ENCODE data around the gene GPR176.
A peak's percentile ranks its signal among the peaks of the same experiment; 100 is the strongest.
"Not testable (repeated sequence)": the region's sequence is repeated elsewhere in the genome, so short reads cannot be mapped to it uniquely, and the experiment has no call there.

The GPR176 gene

DNA sequence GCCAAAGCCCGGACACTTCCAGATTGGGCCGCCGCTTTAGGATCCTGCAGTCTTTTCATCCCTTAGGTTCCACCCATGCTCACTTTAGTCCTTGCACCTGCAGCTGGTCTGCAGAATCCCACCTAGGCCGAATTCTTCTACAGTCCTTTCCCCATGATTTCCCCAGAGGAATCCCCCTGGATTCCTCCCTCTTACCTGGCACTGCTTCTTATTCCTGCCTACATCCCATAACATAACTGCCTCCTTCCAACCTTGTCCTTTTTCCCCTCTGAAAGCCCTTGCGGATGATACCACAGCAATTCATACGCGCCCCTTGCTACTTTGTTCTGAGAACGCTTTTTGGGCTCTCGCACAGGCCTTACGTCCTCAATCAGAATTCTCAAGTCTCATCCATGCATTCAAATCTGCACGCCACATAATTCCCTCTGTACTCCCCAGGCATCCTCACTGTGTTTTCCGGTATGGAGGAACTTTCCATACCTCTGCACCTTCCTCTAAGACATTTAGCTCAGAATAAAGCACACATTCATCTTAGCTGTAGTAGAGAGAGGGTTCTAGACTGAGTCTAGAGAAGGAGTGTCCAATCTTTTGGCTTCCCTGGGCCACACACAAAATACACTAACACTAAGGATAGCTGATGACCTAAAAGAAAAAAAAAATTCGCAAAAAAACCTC is 14.5 kb upstream of the GPR176 start:
- DNase-seq: no peak

DNA sequence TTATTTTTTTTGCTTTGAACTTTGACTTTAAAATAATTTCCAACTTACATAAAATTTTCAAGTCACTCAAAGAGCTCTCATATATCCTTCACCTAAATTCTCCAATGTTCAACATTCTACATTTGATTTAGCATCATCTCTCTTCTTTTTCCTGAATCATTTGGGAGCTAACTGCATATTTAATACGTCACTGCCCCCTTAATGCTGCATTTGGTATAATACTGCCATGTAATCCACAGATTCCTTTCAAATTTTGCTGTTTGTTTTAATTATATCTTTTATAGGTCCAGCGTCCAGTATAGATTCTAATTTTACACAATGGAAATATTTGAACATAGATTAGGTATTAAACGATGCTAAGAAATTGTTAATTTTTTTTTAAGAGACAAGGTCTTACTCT is 11.5 kb upstream of the GPR176 start:
- DNase-seq: no peak

DNA sequence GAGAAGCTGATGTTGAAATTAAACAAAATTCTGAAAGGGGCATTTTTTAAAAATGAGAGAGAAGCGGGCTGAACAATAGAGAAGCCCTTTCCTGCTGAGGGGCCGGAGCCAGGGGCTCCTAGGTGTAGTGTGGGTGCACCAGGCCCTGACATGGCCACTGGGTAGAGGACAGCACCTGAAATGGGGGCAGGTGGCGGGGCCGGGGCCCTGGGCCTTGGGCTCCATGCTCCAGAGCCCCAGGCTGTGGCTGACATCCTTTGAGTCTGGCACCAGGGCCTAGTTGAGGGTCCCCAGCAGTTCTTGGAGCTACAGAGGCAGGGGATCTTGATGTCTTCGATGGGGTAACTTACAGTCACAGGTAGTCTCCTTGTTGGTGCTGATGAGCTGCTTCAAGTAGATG is 6.5 kb upstream of the GPR176 start:
- no peak for DNase-seq

DNA sequence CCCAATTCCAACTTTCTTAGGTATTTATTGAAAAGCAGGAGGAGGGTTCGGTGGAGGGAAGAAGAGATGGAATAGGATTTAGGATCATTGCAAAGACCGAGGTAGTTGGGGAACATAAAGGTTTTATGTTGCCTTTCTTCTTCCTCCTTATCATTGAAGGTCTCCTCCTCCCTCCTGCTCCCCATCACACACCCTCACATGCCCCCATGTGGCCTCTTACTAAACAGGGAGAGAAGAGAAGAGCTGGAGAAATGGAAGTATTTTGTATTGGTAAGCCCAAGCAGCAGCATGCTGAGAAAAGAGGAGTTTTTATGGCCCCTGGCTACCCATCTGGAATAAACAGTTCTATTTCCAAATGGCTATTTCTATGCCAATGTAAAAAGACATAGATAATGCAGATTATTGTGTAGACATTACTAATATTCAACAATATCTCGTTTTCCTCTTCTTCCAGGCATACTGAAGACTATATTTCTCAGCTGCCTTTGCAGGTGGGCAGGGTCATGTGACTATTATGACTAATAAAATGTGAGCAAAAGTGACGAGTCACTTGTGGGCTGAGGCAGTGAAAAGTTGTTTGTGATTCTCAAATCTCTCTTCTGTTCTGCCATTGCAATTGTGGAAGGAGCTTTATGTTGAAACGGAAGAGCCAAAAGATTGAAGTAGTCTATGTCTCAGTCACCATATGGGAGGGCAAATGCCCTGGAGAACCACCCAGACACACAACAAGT is 5.2 kb upstream of the GPR176 start:
- no peak for DNase-seq

DNA sequence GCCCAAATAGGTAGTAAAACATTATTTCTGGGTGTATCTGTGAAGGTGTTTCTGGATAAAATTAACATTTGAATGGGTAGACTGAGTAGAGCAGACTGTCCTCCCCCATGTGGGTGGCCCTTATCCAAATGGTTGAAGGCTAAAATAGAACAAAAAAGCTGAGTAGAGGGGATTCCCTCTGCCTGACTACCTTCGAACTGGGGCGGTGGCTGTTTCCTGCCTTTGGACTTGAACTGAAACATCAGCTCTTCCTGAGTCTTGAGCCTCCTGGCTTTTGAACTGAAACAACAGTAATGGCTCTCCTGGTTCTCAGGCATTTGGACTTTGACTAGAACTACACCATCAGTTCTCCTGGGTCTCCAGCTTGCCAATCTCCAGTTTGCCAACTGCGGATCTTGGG is 4.4 kb upstream of the GPR176 start:
- DNase-seq: no peak

DNA sequence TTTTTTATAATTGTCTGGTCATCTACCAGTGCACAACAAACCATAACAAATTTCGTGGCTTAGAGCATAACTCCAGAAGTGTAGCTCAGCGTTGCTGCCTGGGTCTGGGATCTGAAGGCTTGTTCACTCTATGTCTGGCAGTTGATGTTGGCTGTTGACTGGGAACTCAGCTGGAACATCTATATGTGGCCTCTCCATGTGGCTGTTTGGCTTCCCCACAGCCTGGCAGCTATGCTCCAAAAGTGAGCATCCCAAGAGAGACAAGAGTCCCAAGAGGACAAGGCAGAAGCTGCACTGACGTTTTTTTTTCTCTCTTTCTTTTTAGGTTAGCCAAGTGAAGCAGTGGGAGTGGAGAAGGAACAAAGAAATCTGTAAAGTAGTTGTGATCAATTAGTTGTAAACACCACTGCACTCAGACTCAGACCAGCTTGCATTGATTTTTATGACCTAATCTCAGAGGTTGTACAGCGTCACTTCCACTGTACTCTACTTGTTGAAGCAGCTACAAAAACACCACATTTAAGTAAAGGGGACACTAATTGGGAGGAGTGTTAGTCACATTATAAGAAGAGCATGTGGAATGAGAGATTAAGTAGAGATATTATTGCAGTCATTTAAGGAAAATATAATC is 2.5 kb upstream of the GPR176 start:
- no peak for DNase-seq

DNA sequence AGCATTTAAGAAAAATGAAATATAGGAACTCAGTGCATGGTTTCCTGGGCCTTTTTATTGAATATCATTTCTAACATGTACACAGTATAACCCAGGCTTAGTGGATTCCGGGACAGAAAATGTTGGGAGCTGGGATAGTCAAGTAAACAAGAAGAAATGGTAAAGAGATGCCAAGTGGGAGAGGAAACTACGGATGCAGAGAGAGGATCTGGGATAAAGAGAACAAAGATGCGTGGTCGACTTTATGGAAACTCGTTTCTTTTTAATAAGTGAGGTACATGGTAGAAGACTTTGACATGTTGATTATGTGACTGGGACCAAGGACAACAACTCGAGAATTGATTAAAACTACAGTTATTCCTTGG is 1.2 kb upstream of the GPR176 start:
- DNase-seq: no peak

DNA sequence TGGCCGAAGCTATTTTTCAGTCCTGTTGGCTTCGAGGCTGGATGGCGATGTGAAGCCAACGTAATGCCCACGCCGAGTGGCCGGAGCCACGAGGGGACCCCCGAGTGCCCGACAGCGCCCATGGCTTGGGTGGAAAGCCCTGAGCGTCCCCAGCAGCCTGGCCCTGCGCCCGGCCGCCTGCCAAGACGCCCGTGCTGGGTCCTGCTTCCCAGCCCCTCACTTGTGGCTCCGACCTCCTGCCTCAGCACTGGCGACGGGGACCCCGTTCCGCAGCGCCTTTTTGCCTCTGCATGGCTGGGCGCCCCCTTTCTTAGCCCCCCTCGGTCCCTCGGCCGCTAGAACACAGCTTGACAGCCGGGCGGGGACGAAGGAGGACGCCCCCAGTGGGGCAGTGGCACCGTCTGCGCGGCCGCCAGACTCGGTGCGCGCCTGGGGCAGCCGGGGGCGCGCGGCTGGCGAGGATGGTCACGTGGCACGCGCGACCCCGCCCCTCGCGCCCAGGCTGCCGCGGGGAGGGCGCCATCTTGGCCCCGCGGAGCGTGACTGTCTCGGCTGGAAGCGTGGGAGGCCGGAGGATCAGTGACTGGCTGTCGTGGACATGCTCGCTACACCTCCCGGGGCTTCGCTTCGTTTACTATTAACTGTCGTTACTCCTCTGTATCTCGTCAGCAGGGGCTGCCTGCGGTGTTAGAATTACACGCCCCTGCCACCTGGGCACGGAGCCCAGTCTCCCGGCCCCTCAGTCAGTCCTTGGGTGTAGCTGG is 626 bp upstream of the GPR176 start:
- DNase-seq: peak; percentile 63

DNA sequence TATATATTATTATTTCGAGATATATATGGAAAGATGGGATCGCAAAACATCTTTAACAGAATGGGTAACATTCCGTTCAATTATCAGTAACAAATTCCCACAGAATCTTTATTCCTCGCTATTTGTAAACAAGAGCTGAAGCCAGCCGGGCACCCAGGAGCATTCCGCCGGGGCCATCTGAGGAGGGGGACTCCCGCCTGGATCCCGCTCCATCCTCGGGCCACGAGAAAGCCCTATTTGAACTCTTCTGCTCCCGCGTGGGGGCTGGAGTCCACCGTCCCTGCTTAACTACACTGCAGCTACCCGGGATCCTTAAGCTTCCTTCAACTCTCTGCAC is 687 bp downstream of the GPR176 start:
- DNase-seq: no peak

DNA sequence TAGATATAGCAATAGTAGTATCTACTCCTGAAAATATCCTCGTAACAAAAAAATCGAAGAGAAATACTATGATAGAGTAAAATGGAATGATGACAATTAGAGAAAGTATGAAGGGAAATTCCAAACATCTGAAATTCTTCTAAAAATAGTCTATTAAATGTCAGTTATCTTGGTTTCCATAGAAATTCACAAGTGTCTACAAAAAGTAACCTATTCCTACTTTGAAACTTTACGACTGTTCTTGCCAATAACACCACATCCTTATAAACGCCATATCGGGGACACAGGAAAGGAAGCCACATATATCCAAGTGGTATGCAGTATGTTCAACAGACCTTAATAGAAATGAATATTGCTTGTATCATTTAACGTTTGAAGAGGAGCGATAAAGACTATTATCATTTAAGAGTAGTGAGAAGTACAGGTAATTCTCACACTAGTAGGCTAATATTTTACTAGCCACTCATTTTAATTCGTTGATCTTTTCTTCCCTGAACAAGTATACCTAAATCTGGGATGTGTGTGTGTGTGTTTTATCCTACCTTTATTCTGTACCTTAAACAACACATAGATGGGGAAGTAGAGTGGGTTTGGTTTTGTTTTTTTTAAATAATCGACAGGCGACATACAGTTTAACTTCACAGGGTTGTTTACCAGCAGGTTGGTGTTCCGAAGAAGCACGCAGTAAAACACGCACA is 1.2 kb downstream of the GPR176 start:
- DNase-seq: no peak

DNA sequence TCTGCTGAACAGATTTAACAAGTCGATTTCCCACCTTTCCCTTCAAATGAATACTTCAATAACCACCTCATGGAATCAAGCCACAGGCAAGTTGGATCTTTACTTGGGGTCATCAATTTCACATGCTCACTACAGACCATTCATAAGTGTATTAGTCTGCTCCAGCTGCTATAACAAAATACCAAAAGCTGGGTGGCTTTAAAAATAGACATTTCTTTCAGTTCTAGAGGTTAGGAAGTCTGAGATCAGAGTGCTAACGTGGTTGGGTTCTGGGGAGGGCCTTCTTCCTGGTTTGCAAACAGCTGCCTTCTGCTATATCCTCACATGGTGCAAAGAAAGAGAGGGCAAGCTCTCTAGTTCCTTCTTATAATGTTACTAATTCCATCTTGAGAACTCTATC is 5.1 kb downstream of the GPR176 start:
- DNase-seq: no peak

DNA sequence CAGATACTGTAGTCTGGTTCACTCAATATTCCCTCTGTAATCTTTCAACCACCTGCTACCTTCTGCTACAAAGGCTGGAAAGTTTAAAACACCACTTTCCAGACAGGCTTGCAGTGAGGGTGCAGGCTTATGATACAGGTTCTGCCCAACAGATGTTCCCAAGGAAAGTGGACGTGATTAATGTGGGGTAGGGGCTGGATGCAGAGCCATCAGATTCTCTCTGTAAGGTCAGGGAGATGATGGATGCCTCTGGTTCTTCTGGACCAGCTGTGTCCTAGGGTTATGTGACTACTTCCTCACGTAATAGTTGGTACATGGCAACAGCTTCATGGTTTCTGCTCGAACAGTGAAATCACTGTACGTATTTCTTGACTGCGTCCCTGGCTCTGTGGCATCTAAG is 11.1 kb downstream of the GPR176 start:
- no peak for DNase-seq

DNA sequence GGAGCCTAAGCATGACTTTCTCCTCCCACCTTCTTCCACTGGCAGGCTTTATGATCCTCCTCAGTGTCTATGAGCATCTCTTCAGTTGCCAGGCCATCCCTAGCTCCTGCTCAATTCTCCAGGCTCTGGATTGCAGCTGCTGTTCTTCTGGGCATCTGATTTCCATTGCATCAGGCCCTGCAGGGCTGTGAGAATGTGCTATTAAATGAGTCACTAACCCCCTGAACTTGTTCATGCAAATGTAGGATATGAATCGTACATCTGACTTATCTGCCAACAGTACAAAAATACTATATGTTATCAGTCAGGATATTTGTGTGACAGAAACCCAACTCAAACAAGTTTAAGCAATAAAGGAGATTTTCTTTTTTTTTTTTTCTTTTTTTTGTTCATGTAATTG is 11.9 kb downstream of the GPR176 start:
- DNase-seq: no peak

DNA sequence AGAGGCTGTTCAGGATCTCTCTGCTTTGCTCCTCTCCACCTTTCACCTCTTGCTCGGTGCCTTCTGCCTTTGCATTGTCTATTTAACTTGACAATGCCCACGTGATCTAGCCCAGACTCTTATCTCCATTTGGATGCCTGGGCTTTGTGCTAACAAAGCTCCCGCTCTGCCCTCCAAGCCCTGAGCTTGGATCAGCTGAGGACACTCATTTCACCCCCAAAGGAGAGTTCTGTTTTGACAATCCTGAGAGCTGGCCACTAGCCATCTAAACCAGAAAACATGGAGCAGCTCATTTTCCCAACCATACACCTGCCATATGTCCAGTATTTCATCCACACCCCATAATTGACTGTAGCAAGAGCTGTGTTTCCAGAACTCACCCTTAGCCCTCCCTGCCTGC is 12.8 kb downstream of the GPR176 start:
- no peak for DNase-seq

DNA sequence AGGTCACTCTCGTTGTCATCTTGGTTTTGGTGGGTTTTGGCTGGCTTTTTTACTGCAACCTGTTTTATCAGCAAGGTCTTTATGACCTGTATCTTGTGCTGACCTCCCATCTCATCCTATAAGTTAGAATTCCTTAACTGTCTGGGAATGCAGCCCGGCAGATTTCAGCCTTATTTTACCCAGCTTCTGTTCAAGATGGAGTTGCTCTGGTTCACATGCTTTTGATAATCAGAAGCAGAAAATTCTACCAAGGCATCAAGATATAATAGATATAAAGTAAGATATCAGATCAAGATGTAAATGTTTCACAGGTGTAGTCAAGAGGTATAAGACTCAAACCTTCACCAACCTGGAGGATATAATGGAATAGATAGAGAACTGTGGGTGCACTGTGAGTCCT is 16.0 kb downstream of the GPR176 start:
- DNase-seq: no peak

DNA sequence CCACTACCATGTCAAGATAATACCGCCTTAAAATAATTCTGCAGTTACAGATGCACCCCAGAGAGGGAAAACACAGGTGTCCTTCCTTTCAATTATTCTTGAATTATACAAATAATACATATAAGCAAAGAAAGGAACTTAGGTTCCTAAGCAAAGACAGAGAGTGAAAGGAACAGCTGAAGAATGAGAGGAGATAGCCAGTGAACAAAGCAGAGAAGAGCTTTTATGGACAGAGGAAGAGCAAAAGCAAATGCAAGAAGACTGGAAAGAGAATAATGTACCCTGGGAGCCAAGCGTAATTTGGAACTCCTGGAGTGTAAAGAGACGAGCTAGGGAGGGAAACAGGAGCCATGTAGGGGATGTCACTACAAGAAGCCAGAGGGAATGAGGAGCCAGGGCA is 21.7 kb downstream of the GPR176 start:
- no peak for DNase-seq

DNA sequence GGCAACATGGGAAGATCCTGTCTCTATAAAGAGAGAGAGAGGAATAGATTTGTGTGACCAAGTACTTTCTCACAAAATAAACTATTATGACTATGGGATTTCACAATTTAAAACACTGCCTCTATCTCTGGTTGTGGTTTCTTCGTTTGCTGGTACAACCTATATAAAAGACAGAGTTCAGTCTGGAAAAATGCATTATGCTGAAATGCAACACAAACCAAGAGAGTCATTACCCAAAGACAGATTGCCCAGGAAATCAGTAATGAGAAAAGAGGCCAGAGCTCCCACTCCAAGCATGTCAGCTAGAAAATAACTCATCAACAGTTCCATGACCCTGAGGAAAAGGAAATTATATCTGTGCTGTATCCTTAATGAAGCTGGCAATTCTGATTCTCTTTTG is 23.2 kb downstream of the GPR176 start:
- DNase-seq: no peak

DNA sequence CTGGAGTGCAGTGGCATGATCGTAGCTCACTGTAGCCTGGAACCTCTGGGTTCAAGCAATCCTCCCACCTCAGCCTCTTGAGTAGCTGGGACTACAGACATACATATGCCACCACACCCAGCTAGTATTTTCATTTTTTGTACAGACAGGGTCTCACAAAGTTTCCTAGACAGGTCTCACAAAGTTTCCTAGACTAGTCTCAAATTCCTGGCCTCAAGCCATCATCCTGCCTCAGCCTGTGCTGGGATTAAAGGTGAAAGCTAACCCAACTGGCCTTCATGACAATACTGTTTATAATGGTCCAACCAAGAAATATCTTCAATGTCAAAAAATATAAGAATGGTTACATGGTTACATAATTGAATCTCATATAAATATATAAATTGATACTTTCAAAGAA is 24.0 kb downstream of the GPR176 start:
- DNase-seq: no peak

DNA sequence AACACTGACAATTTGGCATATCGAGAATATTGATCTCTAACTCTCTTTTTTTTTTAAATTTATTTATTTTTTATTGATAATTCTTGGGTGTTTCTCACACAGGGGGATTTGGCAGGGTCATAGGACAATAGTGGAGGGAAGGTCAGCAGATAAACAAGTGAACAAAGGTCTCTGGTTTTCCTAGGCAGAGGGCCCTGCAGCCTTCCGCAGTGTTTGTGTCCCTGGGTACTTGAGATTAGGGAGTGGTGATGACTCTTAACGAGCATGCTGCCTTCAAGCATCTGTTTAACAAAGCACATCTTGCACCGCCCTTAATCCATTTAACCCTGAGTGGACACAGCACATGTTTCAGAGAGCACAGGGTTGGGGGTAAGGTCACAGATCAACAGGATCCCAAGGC is 27.0 kb downstream of the GPR176 start:
- DNase-seq: not testable (repeated sequence)

DNA sequence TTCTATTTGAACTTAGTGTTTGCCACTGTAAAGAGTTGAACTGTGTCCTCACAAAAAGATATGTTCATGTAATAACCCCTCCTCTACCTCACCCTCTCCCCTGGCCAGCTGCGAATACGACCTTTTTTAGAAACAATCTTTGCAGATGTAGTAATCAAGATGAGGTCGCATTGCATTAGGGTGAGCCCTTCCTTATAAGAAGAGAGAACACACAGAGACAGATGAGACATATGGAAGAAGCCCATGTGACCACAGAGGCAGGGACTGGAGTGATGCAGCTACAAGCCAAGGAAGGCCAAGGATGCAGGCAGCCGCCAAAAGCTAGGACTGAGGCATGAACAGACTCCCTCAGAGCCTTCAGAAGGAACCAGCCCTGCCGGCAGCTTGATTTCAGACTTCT is 27.6 kb downstream of the GPR176 start:
- DNase-seq: no peak

DNA sequence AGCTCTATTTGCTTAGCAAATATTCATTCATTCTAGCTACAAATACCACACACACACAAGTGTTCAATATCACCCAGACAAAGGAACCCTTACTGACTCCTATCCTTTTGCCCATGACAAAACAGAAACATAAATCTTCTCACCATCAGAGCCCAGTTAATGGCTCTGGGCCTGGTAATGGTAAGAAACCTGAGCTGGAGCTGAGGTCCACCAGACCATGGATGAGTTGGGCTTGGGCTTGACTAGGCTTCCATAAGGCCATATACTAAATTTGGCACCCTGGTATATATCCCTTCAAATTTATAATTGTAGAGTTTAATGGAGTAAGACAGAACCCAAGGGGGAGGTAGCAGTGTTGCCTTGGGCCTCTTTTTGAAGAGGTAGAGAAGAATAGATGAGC is 29.4 kb downstream of the GPR176 start:
- DNase-seq: no peak

DNA sequence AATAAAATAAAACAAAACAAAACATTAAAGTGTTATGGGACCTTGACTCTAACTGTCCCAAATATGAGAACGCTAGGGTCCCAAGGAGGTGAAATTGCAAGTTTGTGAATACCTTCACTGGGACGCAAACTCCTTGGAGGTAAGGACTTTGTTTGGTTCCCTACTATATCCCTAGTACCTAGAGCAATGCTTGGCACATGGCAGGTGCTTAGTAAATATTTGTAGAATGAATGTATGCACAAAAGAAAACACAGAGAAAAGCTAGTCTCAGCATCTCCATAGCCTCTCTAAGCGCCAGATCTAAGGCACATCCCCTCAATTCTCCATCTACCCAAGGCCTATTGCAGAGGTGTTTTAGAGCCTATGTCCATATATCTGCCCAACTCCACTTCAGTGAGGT is 30.5 kb downstream of the GPR176 start:
- no peak for DNase-seq

DNA sequence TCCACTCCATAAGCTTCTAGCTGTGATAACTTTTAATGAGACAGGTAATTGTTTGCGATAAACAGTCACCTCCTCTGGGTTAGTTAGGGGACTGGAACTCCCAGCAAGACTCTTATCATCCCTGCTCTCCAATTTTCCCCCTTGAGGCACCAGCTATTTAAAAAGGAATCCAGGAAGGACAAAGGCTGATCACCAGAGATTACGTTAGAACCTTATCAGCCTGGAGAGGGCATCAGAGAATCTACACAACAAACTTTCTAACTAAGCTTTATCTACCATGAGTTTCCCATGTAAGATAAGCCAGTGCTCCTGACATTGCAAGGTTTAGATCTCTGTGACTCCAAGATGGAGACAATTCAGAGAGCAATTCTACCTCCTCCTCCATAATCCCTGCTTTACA is 31.3 kb downstream of the GPR176 start:
- DNase-seq: no peak
